Measurements from ENCODE around the gene LSM14A. TPM values are rescaled to one million over a fixed set of nuclear protein-coding genes. Genes with fewer than 3 reads are reported as not detected.
A peak's percentile ranks its signal among the peaks of the same experiment; 100 is the strongest.

Gene LSM14A
- total and polyA plus RNA-seq, 2 of the 13 experiments (the other 11 are each of a cell fraction or from before 2014, with no cell fraction given): 77.0 to 83.6 TPM

DNA sequence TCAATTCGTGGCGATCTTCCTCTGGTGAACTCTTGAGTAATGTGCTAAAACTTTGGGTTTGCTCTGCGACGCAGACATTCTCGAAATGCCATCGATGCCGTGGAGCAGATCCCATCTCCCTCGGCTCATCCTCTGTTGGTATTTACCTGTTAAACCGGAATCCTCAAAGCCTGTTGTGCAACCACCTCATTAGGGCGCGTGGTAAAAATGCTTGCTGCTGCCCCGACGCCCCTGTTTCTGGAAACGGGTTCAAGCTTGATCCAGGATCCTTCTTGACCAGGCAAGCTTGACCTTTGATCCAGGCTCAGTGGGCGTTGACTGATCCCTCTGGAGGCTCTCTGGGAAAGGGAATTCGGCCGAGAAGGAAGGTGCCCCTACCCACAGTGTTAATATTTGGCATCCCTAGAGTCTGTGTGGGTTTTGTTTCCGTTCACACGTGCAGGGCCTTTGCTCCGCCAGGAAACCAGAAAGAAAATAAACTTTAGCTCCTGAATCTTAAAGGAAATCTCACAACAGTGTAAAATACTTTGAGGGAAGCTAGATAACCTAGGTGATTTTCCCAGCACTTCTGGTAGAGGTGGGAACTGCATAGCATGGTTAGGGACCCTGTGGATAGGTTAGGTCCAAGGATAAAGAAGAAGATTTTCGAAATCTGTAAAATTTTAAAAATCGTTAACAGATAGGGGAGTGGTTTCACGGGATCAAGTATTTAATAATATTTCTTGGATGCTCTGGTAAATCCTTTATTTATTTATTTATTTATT is 1.1 kb downstream of the LSM14A start (continued):
- TF ChIP-seq, protein P1, sequence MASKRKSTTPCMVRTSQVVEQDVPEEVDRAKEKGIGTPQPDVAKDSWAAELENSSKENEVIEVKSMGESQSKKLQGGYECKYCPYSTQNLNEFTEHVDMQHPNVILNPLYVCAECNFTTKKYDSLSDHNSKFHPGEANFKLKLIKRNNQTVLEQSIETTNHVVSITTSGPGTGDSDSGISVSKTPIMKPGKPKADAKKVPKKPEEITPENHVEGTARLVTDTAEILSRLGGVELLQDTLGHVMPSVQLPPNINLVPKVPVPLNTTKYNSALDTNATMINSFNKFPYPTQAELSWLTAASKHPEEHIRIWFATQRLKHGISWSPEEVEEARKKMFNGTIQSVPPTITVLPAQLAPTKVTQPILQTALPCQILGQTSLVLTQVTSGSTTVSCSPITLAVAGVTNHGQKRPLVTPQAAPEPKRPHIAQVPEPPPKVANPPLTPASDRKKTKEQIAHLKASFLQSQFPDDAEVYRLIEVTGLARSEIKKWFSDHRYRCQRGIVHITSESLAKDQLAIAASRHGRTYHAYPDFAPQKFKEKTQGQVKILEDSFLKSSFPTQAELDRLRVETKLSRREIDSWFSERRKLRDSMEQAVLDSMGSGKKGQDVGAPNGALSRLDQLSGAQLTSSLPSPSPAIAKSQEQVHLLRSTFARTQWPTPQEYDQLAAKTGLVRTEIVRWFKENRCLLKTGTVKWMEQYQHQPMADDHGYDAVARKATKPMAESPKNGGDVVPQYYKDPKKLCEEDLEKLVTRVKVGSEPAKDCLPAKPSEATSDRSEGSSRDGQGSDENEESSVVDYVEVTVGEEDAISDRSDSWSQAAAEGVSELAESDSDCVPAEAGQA (IDR thresholded peaks at IDR 0.05; ENCODE audit: low read depth): no peak
- TF ChIP-seq, protein P1 (CRISPR knock-in tag; IDR thresholded peaks at IDR 0.05; ENCODE audit: borderline replicate concordance): peak; percentile 70; the same call in 1 of the 2 replicates
- no peak for TF ChIP-seq ZNF382 (CRISPR knock-in tag; IDR thresholded peaks at IDR 0.05; ENCODE audit: borderline replicate concordance)
- TF ChIP-seq ZBTB7A (CRISPR knock-in tag; IDR thresholded peaks at IDR 0.05): no peak
- TF ChIP-seq, protein P2, sequence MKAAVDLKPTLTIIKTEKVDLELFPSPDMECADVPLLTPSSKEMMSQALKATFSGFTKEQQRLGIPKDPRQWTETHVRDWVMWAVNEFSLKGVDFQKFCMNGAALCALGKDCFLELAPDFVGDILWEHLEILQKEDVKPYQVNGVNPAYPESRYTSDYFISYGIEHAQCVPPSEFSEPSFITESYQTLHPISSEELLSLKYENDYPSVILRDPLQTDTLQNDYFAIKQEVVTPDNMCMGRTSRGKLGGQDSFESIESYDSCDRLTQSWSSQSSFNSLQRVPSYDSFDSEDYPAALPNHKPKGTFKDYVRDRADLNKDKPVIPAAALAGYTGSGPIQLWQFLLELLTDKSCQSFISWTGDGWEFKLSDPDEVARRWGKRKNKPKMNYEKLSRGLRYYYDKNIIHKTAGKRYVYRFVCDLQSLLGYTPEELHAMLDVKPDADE (CRISPR knock-in tag; IDR thresholded peaks at IDR 0.05): 0 out of 2 replicates have a peak, but pooled peaks have one; percentile 59
- TF ChIP-seq, protein P3, sequence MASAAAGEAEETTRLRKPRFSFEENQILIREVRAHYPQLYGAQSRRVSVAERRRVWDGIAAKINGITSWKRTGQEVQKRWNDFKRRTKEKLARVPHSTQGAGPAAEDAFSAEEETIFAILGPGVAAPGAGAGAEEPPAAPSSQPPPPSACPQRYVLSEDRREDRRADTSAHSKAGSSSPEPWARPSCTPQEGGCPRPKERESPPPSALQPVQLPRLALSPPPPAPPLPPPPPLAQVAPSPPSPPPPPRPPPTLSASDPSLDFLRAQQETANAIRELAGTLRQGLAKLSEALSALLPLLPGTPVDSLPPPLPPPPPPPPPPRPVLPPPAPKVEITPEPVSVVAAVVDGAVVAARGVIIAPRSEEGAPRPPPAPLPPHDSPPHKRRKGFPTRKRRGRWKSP (CRISPR knock-in tag; IDR thresholded peaks at IDR 0.05): peak; percentile 56; the same call in 1 of the 2 replicates
- peak; percentile 57; the same call in 1 of the 2 replicates for TF ChIP-seq FOXA3 (CRISPR knock-in tag; IDR thresholded peaks at IDR 0.05)
- TF ChIP-seq ZNF354B (CRISPR knock-in tag; IDR thresholded peaks at IDR 0.05): no peak; the same call in 1 of the 2 replicates
- TF ChIP-seq, protein P4, sequence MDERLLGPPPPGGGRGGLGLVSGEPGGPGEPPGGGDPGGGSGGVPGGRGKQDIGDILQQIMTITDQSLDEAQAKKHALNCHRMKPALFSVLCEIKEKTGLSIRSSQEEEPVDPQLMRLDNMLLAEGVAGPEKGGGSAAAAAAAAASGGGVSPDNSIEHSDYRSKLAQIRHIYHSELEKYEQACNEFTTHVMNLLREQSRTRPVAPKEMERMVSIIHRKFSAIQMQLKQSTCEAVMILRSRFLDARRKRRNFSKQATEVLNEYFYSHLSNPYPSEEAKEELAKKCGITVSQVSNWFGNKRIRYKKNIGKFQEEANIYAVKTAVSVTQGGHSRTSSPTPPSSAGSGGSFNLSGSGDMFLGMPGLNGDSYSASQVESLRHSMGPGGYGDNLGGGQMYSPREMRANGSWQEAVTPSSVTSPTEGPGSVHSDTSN (CRISPR knock-in tag; IDR thresholded peaks at IDR 0.05): no peak
- TF ChIP-seq BRCA1 (CRISPR knock-in tag; IDR thresholded peaks at IDR 0.05): peak; percentile 47; the same call in 1 of the 2 replicates
- TF ChIP-seq, protein P5, sequence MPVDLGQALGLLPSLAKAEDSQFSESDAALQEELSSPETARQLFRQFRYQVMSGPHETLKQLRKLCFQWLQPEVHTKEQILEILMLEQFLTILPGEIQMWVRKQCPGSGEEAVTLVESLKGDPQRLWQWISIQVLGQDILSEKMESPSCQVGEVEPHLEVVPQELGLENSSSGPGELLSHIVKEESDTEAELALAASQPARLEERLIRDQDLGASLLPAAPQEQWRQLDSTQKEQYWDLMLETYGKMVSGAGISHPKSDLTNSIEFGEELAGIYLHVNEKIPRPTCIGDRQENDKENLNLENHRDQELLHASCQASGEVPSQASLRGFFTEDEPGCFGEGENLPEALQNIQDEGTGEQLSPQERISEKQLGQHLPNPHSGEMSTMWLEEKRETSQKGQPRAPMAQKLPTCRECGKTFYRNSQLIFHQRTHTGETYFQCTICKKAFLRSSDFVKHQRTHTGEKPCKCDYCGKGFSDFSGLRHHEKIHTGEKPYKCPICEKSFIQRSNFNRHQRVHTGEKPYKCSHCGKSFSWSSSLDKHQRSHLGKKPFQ (CRISPR knock-in tag; IDR thresholded peaks at IDR 0.05; ENCODE audit: insufficient replicate concordance): no peak
- TF ChIP-seq CREM (IDR thresholded peaks at IDR 0.05): peak; percentile 32; the same call in 1 of the 2 replicates
- TF ChIP-seq CREM (CRISPR knock-in tag; IDR thresholded peaks at IDR 0.05): no peak
- TF ChIP-seq NR2F1 (CRISPR knock-in tag; IDR thresholded peaks at IDR 0.05): peak; percentile 73 to 75; a peak in 2 of 4 replicates
- no peak for TF ChIP-seq ZFP36L1 (CRISPR knock-in tag; IDR thresholded peaks at IDR 0.05)
